Keratinocyte (primary cell): ENCODE data around the gene METTL27.
"Not testable (repeated sequence)": the region's sequence is repeated elsewhere in the genome, so short reads cannot be mapped to it uniquely, and the experiment has no call there.

Experiments used
- CTCF ChIP-seq, 3 experiments: IDR thresholded peaks in 1 of 3; conservative IDR thresholded peaks in 1 of 3; optimal IDR thresholded peaks in 1 of 3; 2 replicates in 2 of 3; 3 replicates in 1 of 3; pipeline versions ENCODE3 to v1.5.1; 2011; ENCODE audit warnings: low read length in 3 of 3, mild to moderate bottlenecking in 3 of 3, moderate library complexity in 2 of 3, control low read depth in 1 of 3, inconsistent platforms in 1 of 3; ENCODE audit not compliant: insufficient read depth in 2 of 3; ENCODE audit errors: extremely low read depth in 1 of 3
- EZH2 ChIP-seq: IDR thresholded peaks from one replicate; pipeline ENCODE4 v1.6.1; 2012; ENCODE audit warnings: inconsistent platforms, mild to moderate bottlenecking, low read length, moderate library complexity

GRCh38 chr7:73845701-73846195 lies 3.4 kb upstream of the METTL27 start:
- not testable (repeated sequence) for TF ChIP-seq CTCF (optimal IDR thresholded peaks at IDR 0.05 in 1 of 3, IDR thresholded peaks at IDR 0.05 in 1 of 3, conservative IDR thresholded peaks at IDR 0.05 in 1 of 3; ENCODE audit: extremely low read depth in 1 of 3, insufficient read depth in 2 of 3, low read length in 3 of 3); EZH2
